Upper lobe of right lung (tissue), 1 donor: ENCODE results near the gene PPP2R5C. TPM values are rescaled to one million over a fixed set of nuclear protein-coding genes. Genes with fewer than 3 reads are reported as not detected.
A peak's percentile ranks its signal among the peaks of the same experiment; 100 is the strongest.

Experiments
- ATAC-seq: fragments of 200-7000 bp; cut with Tn5 transposase; one replicate; pipeline ENCODE4 v1.9.1; 2020; ENCODE audit warnings: mild to moderate bottlenecking, moderate library complexity
- DNase-seq: peaks from one replicate; pipeline ENCODE4 v3.0.0-alpha.2; 2020
- H3K27ac ChIP-seq: fragments of 200-600 bp; one replicate; pipeline ENCODE4 v1.8.0; 2022
- H3K27me3 ChIP-seq: fragments of 200-600 bp; one replicate; pipeline ENCODE4 v1.8.0; 2022; ENCODE audit warnings: mild to moderate bottlenecking
- H3K36me3 ChIP-seq: fragments of 200-600 bp; one replicate; pipeline ENCODE4 v1.8.0; 2022
- H3K4me1 ChIP-seq: fragments of 200-600 bp; one replicate; pipeline ENCODE4 v1.8.0; 2022
- H3K4me3 ChIP-seq: fragments of 200-600 bp; one replicate; pipeline ENCODE4 v1.8.0; 2022; ENCODE audit warnings: mild to moderate bottlenecking
- H3K9me3 ChIP-seq: fragments of 200-600 bp; one replicate; pipeline ENCODE4 v1.8.0; 2022
- intact Hi-C: fragments of 100-400 bp; cut with DNase I; formaldehyde crosslinking; loops from one replicate; pipeline ENCODE4 v1.11.0; 2022
- total RNA-seq: library from RNA; stranded (reverse); fragmentation: NEBNext Ultra II Directional; extraction: Animal tissue kit (Norgen Biotek cat#: 25700); gene quantifications from one replicate; pipeline ENCODE4 v1.2.1, GENCODE V29; 2021
- TF ChIP-seq, protein P1 (sequence below): fragments of 200-600 bp; IDR thresholded peaks from one replicate; pipeline ENCODE4 v1.8.0; 2022; ENCODE audit warnings: antibody characterized with exemption
- donor health status: DM: no; HTN: yes; CAD: no; lungs with severe emphysema.

PPP2R5C gene
- total RNA-seq, 1 donor from 2014 or later: 165 TPM

GRCh38 chr14:101834800-101835547 is 73.5 kb downstream of the PPP2R5C start:
- Histone ChIP-seq H3K4me1 (peaks cover 29% of the 10 kb centered on the region), H3K27me3 (no peaks in the 10 kb centered on the region), H3K4me3 (no peak overlapping the region), H3K27ac (peak overlapping the region; percentile 44), H3K9me3 (no peaks in the 10 kb centered on the region), H3K36me3 (peaks cover 5% of the 10 kb centered on the region)
- TF ChIP-seq, protein P1, sequence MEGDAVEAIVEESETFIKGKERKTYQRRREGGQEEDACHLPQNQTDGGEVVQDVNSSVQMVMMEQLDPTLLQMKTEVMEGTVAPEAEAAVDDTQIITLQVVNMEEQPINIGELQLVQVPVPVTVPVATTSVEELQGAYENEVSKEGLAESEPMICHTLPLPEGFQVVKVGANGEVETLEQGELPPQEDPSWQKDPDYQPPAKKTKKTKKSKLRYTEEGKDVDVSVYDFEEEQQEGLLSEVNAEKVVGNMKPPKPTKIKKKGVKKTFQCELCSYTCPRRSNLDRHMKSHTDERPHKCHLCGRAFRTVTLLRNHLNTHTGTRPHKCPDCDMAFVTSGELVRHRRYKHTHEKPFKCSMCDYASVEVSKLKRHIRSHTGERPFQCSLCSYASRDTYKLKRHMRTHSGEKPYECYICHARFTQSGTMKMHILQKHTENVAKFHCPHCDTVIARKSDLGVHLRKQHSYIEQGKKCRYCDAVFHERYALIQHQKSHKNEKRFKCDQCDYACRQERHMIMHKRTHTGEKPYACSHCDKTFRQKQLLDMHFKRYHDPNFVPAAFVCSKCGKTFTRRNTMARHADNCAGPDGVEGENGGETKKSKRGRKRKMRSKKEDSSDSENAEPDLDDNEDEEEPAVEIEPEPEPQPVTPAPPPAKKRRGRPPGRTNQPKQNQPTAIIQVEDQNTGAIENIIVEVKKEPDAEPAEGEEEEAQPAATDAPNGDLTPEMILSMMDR: no peak
- DNase-seq: no peak
- peak; percentile 61 for ATAC-seq
- intact Hi-C loops: no loop called here

DNA sequence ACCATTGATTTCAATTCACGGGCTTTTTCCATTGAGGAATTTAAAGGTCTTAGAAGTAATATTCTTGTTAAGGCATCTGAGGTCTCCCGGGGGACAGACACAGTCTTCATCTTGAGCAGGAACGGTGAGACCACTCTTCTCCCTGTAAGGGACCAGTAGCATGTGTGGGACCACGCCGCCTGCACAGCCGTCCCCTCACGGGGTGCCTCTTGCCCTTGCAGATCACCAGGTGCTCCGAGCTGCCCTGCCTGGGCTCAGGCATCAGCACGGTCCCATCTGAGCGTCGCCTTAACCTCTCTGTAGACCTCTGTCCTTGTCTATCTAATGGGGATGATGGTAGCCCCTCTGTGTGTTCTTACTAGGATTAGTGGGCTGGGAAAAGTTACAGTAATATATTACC is 74.1 kb downstream of the PPP2R5C start:
- intact Hi-C loops: no loop called here
- ATAC-seq: peak; percentile 20
- no peak overlapping the region for H3K27ac ChIP-seq

DNA sequence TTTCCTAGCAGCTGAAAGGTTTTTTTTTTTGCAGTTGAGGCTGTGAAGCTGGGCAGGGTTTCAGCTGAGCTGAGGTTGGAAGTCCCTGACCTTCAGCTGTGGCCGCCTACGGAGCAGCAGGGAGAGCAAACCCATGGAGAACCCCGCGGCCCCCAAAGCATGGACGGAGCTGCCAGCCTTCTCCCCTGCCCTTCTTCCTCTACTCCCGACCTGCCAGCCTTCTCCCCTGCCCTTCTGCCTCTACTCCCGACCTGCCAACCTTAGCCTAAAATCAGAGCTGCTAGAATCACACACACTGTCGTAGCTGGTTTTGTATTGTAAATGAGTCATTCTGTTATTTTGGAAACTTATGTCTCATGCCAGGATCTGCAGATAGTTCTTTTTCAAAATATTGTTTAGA is 74.6 kb downstream of the PPP2R5C start:
- ATAC-seq (no peak), DNase-seq (no peak)
- Histone ChIP-seq H3K4me3 (no peak overlapping the region), H3K36me3 (no peaks in the 10 kb centered on the region), H3K27ac (no peak overlapping the region), H3K9me3 (no peaks in the 10 kb centered on the region), H3K4me1 (peaks cover 29% of the 10 kb centered on the region), H3K27me3 (no peaks in the 10 kb centered on the region)
- intact Hi-C loops: no loop called here
- TF ChIP-seq, protein P1: no peak

More for the DNA sequence above, 74.1 kb downstream of the PPP2R5C start:
- Histone ChIP-seq H3K4me3 (no peak overlapping the region), H3K4me1 (peaks cover 29% of the 10 kb centered on the region), H3K36me3 (no peaks in the 10 kb centered on the region), H3K9me3 (no peaks in the 10 kb centered on the region), H3K27me3 (no peaks in the 10 kb centered on the region)
- TF ChIP-seq, protein P1: no peak
- no peak for DNase-seq

DNA sequence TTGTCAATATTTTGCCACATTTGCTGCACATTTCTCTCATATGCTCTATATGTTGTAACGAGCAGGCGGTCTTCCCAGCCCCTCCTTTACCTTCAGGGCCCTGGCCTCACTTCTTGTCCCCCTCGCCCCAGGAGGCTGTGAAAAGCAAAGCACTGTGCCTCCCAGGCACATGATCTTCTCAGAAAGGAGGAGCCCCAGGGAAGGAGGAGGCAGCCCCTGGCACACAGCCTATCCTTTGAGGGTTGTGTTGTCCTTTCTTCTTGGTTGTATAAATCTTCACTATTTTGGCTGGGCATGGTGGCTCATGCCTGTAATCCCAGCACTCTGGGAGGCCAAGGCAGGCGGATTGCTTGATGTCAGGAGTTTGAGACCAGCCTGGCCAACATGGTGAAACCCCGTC is 77.0 kb downstream of the PPP2R5C start:
- Histone ChIP-seq H3K27ac (no peak overlapping the region), H3K4me3 (no peak overlapping the region), H3K9me3 (no peaks in the 10 kb centered on the region), H3K36me3 (no peaks in the 10 kb centered on the region), H3K4me1 (peaks cover 29% of the 10 kb centered on the region), H3K27me3 (no peaks in the 10 kb centered on the region)
- DNase-seq: no peak
- ATAC-seq: no peak
- intact Hi-C loops: no loop called here
- TF ChIP-seq, protein P1: no peak

DNA sequence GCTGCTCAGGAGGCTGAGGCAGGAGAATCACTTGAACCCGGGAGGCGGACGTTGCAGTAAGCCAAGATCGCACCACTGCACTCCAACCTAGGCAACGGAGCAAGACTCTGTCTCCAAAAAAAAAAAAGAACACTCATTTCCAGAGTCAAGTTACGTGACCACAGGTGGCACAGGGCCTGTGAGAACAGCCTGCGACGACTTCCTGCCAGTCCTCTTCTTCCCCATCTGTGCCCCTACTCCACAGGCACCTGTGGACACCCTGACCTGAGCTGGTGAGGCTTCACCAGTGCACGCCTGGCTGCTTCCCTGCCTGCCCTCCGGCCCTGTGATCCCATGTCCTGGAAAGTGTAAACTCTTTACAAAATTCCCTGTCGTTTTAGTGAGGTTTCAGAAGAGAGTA is 77.7 kb downstream of the PPP2R5C start:
- Histone ChIP-seq H3K4me1 (peaks cover 26% of the 10 kb centered on the region), H3K4me3 (no peak overlapping the region), H3K27me3 (no peaks in the 10 kb centered on the region), H3K27ac (no peak overlapping the region), H3K9me3 (no peaks in the 10 kb centered on the region), H3K36me3 (peaks cover 4% of the 10 kb centered on the region)
- intact Hi-C loops: no loop called here
- TF ChIP-seq, protein P1: no peak
- ATAC-seq (no peak), DNase-seq (no peak)

DNA sequence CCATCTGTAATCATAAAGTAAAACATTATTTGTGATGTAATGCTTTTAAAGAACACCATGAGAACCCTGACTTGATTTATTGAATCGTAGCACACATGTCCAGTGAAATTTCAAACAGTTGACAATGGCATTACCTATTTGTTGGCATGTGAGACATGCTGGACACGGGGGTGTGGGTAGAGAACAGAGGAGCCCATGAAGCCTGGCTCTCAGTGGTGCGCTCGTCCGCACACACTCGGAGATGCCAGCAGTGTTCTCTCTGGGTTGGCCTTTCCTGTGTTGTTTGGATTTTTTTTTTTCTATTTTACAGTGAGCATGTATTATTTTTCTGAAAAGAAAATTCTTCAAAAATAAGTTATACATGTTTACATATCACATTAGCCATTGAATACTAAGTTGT is 78.2 kb downstream of the PPP2R5C start:
- intact Hi-C loops: no loop called here
- H3K27ac ChIP-seq: no peak overlapping the region
- H3K36me3 ChIP-seq: peaks cover 5% of the 10 kb centered on the region
- ATAC-seq (no peak), DNase-seq (no peak)
- H3K4me1 ChIP-seq: peaks cover 26% of the 10 kb centered on the region
- no peak overlapping the region for H3K4me3 ChIP-seq
- TF ChIP-seq, protein P1: no peak
- H3K27me3 ChIP-seq: no peaks in the 10 kb centered on the region
- H3K9me3 ChIP-seq: no peaks in the 10 kb centered on the region
